Activated gamma-delta T cell treated with anti-CD3 and anti-CD28 coated beads, Interleukin-2, amount 50 U/mL, for 16 hours (primary cell): ENCODE measurements around the gene HOTAIR.

Experiments used
- DNase-seq: peaks from one replicate; pipeline ENCODE4 v3.0.0-alpha.2; 2020; ENCODE audit warnings: low read depth

The HOTAIR gene

DNA sequence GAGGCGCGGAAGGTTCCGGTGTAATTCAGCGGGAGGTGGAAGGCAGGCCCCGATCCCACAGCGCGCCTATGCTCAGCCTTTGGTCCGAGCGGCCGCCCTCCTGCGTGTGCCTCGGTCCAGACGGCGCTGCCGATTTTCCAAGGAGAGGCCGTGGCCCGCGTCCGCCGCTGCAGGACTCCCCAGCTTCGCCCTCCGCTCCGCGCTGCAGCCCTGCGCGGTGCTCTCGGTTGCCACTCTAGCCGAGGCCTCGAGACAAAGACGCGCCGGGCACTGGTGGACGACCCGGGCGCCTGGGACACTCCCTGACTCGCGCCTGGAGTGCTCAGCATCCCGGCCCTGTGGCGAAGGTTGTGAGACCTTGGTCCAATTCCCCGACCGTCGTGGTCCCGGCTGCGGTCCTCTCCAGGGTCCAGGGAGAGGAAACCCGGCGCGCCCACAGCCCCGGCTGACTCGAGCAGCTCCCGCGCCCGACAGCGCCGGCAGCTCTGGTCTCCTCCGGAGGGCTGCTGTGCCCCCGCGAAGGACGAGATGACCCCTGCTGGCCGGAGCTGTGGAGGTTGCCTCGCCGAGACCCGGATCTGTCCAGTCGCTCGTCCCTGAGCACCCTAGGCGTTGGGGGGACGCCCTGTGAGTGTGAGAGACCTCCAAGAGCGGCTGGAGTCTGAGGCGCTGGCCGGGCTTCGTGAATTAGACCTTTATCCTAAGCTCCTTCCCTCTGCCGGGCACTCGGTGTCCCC lies 13.6 kb downstream of the HOTAIR start:
- no peak for DNase-seq

DNA sequence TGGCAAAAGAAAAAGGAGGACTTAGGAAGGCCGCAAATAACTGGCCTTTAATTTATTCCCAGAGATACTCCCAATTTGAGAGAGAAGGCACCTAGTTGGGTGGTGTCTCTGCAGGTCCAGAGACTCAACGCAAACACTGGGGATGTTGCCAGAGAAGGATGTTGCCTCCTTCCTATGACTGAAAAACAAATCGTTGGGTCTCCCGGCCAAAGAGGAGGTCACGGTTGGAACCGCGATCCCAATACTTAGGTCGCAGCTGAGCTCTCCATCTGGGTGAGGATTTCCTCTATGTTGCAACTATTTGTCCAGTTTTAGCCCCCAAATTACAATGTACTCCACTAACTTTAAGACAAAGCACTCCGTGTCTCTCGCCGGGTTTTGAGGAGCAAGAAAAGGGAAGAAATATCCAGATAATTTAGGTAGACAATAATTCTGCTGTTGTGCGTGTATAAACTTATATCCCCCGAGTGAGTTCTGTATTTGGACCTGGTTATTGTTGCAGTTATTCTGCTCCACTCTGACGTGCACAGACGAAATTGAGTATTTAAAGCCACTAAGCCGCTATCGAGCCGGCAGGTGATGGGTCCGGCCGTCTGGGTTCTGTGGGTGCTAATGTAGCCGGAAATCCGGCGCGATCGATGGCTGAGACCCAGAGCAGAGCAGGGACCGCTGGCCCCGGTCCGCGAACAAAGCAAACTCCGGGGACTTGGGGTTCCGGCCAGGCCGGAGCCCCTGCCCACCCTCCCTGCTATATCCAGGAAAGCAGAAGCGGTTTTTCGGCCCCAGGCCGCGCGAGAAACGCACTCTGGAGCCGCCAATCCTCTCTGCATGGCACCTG lies 14.3 kb downstream of the HOTAIR start:
- no peak for DNase-seq

DNA sequence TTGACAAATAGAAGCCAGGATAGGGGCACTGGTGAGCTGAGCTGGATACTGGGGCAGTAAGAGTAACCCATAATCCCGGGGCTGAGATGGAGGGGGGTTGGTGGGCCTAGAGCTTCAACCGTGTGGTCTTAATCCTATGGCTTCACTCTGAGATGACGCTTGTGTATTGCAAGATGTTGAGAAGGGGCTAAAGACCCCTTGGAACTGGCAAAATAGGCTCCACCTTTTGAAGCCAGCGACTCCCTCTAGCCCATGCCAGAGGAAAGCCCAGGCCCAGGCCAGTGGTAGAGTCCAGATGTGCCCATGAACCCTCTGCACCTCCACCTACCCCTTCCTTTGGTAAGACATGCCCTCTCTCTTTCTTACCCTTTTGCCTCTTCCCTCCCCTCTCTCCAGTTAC lies 15.4 kb downstream of the HOTAIR start:
- DNase-seq, result no peak

DNA sequence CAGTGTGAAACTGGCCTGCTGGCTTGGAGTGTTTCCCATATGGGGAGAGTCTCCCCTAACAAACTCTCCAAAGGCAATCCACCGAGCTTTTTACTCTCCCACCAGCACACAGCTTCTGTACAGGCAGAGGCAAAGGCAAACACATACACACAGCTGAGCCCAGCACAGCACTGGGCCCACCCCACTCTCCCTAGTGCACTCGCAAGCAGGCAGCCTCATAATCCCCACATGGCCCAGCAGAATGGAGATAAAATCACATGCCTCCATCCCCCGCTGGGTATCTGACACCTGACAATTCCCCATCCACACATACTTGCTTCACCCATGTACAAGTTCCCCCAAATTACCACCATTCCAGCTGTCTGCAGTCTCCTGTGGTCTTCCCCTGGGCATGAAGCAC lies 16.6 kb downstream of the HOTAIR start:
- DNase-seq, result no peak

DNA sequence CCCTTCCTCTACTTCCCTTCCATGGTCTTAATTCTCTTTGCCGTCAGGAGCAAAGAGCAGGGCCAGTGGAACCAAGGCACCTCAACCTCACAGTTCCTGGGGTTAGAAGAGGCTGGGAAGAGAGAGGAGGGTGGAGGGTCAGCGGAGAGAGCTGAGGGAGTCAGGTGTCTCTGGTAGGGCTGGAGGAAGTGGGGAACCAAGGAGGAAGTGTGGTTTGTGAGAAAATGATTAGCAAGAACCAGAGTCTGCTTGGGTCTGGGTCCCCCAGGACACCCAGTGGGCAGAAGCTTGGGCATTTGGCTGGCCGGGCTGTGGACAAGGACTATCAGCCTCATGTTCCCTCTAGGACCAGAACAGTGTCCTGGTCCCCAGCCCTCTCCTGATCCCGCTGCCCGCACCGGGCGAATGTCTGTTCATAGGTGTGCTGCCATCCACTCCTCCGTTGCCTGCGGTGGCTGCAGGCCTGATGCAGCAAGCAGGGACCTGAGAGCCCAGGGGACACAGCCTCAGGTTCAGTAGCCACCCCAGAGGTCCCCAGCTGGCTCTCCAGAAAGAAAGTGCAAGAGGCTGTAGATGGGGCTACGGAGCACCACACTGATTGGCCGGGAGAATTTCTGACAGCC lies 17.7 kb downstream of the HOTAIR start:
- no peak for DNase-seq

DNA sequence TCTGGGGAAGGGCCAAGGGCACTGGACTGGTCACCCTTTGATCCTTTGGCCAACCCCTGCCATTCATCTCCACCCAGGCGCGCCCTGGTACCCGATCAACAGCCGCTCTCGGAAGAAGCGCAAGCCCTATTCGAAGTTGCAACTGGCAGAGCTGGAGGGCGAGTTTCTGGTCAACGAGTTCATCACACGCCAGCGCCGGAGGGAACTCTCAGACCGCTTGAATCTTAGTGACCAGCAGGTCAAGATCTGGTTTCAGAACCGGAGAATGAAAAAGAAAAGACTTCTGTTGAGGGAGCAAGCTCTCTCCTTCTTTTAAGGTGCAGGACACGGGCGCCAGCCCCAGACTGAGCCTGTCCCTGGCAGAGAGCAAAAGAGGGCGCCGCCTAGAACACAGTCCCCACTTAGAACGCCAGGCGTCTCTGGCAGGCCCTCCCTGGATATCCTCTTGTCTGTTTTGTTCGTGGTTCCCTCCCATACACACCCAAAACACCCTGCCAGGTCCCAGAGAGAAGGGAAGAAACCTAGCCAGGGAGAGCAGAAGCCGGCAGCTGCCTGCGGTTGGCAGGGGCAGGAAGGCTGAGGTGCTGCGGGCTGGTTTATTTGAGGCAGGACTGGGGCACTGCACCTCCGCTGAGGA lies 18.4 kb downstream of the HOTAIR start:
- no peak for DNase-seq

DNA sequence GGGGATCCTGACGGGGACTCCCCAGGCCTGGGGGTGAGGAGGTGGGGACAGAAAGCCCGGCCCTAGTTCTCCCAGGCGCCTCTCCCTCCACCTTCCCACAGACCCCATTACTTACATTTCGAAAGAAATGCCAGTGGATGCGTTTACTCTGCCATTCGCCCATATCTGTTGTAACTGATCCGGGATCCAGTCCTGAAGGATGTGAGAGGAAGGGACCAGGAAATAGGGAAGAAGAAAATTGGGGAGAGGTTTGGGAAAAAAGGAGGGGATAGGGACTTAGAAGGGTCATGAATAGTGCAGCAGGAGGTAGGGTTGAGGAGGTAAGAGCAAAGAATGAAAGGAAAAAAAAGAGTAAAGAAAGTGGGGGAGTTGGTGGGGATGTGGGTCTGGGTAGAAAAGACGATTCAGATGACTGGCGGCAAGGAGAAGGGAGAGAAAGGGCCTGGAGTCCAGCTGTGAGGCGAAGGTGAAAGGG lies 18.9 kb downstream of the HOTAIR start:
- DNase-seq, result no peak

DNA sequence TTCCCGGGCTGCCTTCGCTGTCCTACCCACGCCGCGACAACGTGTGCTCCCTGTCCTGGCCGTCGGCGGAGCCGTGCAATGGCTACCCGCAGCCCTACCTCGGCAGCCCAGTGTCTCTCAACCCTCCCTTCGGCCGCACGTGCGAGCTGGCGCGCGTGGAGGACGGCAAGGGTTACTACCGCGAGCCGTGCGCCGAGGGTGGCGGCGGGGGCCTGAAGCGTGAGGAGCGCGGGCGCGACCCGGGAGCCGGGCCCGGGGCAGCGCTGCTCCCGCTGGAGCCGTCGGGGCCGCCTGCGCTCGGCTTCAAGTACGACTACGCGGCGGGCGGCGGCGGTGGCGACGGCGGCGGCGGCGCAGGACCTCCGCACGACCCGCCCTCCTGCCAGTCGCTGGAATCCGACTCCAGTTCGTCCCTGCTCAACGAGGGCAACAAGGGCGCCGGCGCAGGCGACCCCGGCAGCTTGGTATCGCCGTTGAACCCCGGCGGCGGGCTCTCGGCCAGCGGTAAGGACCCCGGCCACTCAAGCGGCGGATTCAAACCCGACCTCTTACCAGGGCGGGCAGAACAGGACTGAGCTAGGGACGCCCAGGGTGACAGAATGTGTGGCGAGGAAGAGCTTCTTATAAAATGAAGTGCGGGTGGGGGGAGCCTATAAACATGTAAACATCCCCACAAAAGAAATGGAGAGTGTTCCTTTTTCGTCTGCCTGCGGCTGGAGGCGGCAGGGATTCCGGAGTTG lies 19.5 kb downstream of the HOTAIR start:
- DNase-seq, result no peak

DNA sequence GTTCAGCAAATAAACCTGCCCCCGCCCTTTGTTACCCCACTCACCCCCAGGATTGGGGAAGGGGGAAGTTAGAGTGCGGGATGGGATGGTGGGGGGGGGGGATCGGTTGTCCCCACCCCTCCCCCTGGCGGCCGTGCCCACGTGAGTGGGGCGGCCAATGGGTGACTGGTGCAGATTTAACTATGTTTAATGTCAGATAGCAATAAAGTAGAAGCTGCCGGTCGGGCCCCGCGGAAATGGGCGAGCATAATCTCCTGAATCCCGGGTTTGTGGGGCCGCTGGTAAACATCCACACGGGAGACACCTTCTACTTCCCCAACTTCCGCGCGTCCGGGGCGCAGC lies 20.1 kb downstream of the HOTAIR start, which contains the start of gene HOXC12:
Gene HOXC12, plus strand, starts transcription at position 210 of the 342 bp plus-strand sequence. Its CDS starts 27 bp downstream, at position 237.
- no peak for DNase-seq

DNA sequence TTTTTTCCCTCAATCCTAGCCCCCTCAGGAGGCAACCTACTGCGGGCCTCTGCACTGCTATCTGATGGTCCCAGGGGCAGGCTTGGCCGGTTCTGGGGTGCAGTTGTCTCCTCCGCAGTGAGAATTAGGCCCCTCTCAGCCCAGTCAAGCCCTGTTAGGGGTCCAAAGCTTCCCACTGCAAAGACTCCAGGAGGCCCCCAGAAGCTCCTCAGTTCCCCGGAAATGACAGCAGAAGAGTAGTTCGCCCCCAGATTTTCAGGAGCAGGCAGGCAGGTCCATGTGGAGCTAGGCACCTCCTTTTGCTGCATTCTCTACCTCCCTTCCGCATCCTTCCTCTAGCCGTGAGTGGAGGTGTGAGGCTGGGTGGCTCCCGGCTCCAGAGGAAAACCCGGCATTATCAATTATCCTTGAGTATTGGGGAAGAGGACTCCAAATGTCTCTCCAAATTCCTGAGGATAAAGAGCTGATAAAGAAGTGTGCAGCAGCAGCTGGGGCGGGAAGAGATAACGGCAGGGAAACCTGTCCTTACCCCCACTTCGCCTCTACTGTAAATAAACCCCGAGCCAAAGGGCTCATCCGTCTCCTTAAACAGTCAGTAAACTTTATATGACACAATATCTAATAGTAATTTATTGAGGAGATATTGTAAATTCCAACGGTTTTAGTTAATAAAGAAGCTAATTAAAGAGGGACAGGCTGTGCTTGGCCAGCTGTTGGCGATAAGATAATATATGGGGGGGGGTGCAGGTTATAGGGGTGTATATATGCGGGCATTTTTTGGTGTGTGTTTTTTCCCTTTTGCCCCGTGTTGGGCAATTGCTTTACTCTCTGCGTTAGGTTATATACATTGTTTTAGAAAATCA lies 20.7 kb downstream of the HOTAIR start:
- no peak for DNase-seq

DNA sequence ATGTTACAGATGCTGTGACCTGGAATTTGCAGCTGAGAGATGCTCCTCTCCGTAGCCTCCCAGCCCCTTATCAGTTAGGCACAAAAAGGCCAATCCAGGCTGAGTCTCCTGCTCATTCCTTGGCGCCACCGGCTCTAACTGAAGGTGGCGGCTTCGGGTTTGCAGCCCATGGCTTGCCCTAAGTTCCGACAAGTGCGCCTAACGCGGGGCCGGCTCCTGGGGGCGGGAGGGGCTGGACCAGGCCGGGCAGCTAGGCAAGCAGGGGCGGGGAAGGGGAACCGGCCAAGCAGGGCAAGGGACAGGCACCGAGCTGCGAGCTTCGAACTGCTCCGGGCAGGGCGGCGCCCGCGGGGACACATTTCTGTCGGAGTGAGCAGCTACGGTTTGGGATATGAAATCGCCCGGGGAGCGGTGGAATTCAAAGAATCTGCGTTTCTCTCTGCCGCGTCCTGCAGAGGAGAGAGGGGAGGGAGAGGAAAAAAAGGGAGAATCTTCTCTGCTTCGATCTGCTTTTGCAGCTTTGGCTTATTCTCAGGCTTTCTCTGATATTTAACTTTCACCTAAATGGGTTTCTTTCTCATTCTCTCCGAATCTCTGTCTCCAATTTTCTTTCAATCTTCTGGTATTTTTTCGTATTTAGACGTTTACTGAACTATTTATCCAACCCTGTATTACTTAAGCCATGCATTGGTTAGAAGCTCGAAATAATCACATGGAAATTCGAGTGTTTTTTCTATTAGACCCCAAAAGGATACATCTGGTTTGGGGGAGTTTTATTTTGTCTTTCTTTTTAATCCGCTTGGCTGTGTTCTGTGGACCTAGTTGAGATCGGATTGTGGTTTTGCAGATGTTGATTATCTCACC lies 21.7 kb downstream of the HOTAIR start:
- no peak for DNase-seq

DNA sequence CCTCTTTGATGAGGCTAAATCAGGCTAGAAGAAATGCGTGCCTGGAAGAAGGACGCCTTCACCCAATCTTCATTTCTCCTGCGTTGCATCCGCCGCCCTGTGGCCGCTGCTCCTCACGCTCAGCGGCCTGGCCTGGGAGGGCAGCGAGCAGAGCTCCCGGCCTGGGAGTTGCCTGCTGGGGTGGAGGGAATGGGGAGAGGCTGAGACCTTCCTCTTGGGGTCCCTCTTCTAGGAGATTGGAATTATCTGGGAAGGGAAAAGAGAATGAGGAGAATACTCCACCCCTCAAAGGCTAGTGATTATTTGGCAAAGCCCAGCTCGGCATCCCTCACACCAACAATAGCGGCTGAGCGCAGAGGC lies 22.4 kb downstream of the HOTAIR start:
- DNase-seq, result no peak

DNA sequence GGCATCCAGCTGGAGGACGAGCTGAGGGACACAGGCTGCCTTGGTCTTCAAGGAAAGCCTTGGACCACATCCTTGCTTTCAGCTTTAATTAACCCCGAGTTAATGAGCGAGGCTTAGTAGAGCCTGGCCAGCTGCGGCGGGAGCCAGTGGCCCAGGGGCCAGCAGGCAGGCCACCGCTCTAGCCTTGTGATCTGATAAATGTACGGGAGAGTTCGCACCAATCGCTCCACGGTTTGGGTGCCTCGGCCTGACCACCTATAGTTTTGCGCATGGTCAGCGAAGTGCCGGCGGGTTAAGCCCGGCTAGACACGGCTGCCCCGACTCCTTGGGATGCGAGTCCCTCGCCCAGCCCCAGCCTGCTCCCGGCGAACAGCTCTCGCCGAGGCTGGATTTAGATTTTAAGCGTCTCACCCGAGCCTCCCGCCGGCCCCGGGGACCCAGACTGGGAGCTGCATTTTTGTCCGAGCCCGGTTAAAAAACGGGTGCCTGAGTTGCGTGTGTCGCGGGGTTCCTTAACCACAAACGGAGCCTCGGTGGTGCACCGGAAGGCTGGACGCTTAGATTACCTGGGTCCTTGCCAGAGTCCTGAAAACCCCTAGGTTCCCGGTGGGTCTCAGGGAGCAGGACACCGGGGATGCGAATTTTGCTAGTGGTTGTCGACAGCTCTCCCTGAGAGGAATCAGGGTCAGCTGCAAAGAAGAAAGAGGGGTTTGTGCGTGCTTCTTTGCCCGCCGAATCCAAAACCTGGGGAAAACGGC lies 23.0 kb downstream of the HOTAIR start:
- DNase-seq, result no peak

DNA sequence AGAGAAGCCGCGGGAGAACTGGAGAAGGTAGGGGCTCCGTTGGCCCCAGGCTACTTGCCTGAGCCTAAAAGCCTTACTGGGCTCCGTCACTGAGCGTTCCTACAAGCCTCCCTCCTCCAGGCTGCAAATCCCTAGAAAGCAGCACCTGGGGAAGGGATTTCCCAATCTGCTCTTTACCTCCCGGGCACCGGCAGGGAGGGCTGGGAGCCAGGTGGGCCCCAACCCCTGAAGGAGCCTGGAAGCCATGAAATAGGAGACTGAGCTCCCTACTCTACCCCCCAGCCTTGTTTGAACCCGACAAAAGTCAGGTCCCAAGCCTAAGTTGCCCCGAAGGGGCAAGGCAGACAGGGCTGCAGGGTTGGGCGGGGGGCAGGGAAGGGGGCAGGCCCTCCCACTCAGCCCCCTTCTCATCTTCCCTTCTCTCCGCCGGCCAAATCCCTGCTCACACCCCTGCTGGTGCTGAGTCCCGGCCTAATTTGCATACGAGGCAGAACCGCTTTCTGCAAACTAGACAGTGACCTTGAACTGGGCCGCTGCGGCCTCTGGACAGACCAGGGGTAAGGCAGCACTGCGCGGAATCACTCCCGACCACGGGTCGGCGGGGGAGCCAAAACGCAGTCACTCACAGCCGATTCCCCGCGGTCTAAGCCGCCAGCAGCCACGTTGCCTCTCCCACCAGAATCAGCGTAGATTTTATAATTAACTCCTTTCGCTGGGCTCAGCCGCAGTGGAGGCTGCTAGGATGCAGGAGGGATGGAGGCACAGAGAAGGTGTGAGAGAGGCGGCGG lies 23.8 kb downstream of the HOTAIR start:
- no peak for DNase-seq

DNA sequence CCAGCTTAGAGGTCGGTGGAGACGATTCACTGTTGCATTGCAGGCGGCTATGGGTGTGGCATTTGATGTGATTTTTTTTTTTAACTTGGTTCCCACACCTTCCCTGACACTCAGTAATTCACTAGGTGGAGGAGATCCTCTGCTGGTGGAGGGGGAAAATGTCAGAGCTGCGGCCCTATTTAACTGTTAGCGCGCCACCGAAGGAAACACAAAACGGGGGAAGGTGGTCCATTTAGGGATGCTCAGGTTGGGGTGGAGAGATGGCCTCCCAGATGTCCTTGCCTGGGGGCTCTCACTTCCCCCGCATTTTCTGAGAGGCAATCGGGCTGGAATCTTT lies 24.3 kb downstream of the HOTAIR start:
- DNase-seq, result no peak

DNA sequence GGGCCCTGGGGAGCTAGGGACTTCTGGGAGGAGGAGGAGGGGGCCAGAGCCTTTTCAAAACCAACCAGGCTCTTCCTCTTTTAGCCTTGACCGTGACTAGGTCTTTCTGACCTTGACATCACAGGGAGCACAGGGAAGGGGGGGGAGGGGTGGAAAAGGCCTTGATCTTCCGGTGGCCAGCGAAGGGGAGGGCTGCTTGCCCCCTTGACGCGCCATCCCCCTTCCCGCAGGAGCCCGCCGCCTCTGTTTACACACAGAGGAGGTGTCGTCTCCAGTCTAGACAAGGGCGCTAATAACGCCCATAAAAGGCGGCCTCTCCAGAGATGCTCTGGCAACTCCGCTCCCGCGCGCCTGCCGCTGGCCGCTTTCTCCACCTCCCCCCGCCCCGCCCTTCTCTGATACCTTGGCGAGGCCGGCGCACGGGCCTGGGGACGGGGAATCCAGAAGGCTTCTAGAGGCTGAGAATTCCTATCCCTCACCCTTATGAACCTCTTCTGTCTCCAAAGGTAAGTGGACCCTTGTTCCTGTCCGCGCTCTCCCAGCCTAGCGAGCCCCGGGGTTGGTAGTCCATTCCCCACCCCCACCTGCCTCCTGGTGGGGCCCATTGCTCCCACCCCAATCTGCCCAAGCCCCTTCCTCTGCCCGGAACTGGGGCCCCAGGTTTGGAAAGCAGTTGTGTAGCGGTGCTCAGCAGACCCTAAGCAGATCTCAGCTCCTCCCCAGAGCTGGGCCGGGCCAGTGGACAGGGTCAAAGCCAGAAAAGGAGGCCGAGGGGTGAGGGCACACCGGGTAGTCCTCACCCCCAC lies 24.9 kb downstream of the HOTAIR start:
- no peak for DNase-seq
